ENCODE results near the gene ITPR1.

The ITPR1 gene

DNA sequence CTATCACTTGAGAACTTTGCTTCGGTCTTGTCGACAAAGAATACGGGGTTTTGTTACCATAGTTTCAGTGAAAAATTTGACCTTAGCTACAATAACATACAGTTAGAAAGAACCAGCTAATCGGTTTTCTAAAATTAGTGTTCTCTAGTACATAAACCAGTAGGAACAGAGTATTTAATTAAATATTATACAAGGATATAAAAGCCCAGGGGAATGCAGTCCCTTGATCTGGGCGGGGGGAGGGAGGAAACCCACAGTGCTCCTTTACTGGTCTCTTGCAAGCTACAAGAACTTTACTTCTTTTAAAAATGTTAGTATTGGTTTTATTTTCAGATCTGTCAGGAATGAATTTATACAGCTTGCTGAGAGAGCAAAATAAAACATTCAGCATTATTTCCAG is 41.8 kb downstream of the ITPR1 start:
- DNase-seq, result no peak

DNA sequence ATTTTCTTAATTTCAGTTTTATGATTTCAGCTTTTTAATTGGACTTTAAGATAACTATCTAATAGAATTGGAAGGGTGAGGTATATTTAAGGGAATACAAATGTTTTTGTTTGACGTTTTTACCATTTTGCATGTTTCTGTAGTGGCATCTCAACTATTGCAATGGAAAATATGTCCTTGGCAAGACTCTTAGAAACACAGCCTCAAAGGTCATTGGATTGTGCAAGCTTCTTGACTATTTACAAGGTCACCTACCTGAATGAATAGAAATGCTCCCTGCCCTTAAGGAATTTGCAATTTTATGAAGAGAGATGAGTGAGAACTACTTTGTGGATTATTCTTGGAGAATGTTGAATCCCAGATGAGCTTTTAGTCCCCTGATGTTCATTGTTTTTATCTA is 43.1 kb downstream of the ITPR1 start:
- DNase-seq, result no peak

DNA sequence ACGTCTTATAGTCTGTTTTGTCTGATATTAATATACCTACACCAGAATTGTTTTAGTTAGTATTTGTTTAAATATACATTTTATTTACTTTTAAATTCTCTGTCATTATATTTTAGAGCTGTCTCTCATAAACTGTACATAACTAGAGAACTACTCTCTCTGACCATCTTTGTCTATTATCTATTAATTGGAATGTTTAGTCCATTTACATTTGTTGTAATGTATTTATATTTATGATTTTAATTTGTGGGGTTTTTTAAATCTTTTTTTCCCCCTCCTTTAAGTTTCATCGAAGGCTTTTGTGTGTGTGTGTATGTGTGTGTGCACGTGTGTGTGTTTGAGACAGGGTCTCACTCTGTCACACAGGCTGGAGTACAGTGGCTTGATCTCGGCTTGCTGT is 47.1 kb downstream of the ITPR1 start:
- no peak for DNase-seq

DNA sequence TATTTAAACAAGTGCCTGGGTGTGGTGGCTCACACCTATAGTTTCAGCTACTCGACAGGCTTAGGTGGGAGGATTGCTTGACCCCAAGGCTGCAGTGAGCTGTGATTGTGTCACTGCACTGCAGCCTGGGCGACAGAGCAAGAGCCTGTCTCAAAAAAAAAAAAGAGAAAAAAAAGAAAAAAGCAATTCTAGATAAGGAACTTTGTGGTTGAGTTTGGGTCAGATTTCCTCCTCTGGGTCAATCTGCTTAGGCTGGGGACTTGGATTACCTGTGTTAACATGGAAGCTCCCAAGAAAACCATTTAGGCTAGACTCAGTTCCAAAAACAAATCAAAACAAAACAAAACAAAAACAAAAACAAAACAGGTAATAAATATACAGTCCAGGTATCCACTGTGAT is 50.0 kb downstream of the ITPR1 start:
- DNase-seq, result no peak

DNA sequence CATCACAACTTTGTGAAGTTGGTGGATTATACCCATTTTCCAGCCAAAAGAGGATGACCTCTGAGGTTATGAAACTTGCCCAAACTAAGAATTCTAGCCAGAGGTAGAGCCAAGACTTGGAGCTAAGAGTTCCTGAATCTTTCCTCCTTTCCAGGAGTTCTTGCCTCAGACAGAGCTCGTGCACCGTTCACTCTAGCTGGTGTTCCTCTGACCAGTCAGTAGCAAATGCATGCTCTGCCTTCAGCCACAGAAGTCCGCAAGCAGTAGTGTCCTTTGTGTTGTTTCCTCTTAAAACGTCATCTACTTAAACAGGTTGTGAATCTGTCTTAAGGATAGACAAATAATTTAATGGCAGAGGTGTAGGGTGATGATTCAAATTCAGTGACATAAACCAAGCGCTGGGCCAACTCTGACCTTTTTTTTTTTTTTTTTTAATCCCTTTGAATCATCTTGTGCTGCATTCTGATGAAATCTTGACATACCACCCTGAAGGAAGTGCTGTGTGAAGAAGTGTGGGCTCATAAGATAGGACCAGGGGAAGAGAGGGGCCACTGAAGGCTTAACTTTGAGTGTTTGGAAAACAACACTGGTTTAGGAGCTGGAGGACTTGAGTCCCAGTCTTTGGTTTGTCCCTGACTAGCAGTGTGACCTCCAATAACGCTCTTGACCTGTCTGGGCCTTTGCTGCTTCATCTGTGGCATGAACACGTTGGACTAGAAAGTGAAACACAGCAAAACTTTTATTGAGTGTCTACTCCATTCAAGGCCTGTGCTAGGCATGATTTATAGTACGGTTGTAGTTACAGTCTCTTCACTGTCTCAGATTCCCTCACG is 53.4 kb downstream of the ITPR1 start:
- no peak for DNase-seq

DNA sequence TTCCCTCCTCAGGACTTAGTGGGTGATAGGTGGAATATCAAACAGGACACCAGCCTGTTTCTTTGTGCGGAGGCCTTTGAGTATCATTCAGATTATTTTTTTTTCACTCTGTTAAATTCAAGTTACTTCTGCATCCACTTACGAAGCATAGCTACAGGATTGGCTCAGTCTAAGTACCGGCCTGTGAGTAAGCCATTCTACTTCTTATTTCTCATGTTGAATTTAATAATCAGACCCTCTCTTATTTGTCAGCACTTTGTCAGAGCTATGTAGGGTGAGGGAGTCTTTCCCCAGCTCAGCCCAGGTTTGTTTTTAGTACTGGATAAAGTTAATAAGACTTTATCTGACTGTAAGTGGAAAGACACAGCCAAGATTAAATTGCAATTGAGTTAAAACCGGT is 54.7 kb downstream of the ITPR1 start:
- no peak for DNase-seq

DNA sequence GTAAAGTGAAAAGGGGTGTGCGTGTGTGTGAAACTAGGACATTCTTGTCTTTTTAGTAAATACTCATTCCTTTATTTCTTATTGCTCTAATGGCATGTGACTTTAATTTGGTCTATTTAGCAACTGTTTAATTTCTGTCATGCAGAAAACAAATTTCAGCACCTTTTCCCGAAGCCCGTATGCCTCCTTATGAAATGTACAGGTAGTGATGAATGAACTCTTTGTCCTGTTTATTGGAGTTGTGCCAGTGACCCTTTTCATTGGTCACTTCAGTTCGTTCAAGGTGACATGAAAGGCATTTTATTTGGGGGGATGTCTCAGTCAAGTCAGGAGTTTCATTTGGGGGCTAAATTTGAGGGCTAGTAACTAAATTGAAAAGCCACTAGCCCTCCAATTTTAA is 55.2 kb downstream of the ITPR1 start:
- DNase-seq, result no peak

DNA sequence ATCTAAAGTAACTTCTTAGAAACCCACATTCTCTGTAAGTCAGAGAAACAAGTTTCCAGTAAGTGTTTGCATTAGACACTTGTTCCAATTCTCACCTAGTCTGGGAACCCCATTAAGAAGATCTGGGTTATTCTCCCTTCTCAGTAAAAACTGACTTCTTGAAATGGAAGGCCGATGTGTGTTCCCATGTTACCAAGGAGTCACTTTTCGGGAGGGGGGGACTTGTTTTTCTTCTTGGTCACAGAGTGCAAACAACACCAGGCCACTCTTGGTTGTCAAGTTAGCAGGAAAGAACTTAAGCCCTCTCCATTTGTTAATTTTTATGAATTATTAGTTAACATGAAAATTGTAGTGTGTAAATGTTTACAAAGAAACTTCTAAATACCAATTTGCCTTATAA is 55.6 kb downstream of the ITPR1 start:
- DNase-seq, result no peak

DNA sequence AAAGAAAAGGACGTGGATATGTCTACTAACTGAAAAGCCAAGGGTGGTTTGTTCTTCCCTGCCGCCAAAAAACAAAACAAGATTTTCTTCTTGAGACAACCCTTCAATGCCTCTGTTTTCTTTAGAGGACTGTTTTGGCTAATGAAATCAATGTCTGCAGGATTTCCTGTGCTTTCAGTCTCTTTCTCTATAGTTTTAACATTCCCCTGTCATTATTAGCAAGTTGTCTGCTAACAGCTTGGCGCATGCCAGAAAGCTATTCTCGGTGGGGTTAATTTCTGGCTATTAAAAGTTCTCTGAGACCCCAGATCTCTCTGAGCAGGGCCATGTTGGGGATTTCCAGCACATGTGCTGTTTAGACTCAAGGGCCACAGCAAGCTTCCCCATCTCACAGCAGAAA is 56.7 kb downstream of the ITPR1 start:
- DNase-seq, result no peak

DNA sequence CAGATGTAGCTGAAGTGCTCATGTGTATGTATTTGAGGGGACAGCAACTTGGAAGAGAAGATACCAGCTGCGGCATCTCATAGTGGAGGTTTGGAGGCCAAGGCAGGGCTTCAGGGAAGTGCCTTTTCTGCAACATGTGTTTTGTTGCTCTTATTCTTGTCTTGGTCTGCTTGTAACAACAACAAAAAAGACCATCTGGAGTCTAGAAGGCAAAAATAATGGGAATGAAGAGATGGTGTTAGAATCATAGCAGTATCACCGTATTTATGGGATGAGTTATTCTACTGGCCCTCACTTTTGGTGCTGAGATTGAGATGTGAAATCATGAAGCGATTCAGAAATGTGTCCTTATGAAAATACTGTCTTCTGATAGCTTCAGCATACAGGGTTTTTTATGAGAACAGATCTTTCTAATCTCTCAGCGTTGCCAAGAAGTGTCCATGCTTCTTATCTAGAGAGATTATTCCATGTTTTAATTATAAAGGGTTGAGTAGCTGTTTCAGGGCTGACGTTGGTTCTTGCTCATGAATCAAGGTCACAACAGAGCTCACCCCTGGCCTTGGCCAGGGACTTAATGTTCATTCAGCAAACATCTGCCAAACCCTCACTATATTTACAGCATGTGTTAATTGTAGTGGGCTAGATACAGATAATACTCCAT is 58.0 kb downstream of the ITPR1 start:
- no peak for DNase-seq

DNA sequence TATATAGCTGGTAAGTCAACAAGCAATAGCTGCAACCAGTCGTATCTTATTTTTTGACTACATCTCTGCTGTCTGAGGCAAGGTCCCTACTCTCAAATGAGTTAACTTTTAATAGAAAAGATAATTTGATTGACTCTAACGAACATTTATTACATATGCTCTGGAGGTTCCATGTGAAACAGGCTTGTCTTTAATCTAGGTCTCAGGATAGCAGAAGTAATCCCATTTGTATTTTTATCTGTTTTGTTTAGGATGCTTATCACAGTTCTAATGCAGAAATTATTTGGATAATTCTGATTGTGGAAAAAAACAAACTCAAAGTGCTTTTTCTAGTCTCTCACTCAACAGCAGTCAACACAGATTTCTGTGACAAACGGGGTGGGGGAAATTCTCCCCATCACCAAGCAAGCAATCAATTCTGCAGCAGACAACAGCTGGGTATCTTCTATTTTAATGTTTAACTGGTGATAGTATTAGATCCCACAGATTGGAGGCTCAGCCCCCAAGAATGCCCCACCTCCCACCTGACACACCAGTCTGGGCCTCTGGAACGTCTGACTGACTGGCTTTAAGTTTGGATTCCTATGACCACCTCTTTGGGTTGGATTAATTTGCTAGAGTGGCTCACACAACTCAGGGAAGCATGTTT is 58.8 kb downstream of the ITPR1 start:
- DNase-seq, result no peak

DNA sequence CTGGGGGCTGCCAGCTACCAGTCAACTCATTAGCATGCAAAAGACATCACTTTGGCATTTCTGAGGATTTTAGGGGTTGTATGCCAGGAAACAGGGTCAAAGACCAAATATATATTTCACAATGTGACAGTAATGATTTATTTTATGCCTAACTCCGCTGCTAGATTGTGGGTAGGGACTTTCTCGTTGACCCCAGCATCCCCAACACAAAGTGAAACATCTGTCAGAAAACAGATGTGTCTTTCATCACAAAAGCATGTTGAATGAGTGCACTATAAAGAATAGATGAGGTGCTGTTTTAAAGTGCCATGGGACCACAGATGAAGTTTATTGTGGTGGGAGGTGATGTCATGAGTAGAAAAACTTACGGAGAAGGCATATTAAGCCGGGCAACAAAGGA is 59.7 kb downstream of the ITPR1 start:
- no peak for DNase-seq

DNA sequence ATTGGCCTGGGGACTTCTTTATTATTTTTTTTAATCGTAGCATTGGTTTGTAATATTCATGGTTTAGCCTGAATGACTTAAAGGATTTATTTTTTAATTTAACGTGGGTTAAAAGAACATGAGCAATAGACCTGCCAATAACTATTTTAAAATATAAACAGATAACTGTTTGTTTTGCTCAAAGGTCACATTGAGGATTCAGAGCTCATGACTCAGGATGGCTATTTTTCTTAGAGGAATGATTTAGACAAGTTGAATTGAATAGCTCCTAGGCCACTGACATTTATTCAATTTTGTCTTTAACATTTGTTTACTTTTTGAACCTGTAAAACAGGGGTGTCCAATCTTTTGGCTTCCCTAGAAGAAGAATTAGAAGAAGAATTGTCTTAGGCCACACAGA is 68.5 kb downstream of the ITPR1 start:
- no peak for DNase-seq

DNA sequence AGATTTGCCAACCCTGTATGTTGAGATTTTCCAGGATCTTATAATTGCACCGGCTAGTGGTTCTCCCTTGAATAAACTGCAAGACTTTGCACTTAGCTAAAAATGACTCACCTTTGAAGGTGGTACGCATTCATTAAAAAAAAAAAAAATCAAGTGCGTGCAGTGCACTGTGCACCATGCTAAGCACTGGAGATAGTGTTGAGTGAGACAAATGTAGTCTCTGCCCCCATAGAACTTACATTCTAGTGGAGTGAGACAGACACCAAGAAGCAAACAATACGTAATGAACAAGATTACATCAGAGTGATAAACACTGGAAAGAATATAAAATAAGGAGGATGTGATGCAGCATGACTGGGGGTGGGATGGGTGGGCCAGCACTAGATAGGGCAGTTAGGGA is 69.4 kb downstream of the ITPR1 start:
- no peak for DNase-seq

DNA sequence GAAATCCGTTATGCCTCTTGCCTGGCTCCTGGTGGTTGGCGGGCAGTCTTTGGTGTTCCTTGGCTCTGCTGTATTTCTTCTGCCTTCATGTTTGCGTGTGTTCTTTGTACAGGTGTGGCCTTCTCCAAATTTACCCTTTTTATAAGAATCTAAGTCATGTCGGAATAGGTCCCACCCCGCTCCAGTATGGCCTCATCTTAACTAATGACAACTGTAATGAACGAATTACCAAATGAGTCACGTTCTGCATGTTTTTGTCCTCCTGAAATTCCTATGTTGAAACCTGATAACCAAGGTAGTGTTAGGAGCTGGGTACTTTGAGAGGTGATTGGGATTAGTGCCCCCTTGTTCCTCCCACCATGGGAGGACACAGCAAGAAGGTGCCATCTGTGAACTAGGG is 71.1 kb downstream of the ITPR1 start:
- no peak for DNase-seq

DNA sequence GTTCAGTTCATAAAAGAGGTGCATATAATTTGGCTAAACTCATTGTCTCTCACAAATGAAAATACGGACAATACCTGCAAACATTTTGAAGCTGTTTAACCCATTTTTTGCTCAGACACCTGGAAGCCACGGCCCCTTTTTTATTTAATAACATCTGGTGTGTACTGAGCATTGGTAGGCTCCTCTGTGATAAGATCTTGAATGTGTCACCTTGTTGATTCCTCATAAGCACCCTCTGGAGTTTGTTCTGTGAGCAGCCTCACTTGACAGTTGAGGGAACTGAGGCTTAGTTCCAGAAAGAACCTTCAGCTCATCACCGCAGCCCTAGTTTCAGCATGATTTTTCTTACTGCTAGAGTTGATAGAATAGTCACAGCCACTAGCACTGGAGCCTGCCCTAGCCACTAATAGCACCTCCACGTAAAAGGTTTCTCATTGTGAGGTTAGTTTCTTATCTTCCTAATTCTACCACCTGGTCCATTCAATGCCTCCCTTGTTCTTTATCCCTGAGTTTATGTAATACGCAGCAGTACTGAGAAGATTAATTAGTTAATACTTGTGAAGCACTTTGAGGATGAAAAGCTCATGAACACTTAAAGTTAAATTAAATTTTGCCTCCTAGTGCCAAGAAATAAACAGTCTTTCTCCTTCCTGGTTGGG is 71.9 kb downstream of the ITPR1 start:
- no peak for DNase-seq

DNA sequence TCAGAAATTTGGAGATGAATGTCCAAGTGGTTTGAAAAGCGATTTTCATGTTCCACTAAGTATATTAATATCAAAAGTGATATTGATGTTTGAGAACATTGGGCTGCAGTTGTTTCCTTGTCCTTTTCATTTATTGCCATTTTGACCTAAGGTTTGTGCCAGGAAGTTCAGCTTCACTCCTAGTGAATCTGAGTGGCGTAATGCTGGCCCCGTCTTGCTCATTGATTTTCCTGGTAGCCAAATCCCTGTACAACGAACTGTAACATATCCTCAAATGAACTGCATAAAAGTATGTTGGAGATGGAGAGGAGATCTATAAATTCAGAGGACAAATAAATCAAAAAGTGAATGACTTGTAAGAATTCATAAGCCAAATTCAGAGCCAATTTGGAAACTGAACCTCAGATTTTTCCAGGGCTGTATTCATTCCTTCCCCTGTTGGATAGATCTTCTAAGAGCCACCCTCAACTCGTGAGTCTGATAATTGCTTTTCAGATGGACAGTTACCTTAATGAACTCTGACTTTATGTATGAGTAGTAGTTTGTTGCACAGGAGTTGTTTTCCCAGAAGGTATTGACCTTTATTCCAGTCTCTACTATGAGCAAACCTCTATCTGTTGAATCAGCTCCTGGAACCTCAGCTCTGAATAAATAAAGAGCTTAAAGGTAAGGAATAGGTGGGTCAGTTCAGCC is 72.8 kb downstream of the ITPR1 start:
- no peak for DNase-seq

DNA sequence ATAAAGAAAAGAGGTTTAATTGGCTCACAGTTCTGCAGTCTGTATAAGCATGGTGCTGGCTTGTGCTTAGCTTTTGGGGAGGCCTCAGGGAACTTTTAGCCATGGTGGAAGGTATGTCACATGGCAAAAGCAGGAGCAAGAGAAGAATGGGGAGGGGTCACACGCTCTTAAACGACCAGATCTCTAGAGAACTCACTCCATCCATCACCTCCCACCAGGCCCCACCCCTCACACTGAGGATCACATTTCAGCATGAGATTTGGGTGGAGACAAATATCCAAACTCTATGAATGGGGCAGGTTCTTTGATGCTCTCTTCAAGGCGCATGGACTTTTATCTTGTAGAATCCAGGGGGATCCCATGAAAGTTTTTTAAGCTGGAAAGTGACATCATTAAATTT is 75.7 kb downstream of the ITPR1 start:
- DNase-seq, result no peak

DNA sequence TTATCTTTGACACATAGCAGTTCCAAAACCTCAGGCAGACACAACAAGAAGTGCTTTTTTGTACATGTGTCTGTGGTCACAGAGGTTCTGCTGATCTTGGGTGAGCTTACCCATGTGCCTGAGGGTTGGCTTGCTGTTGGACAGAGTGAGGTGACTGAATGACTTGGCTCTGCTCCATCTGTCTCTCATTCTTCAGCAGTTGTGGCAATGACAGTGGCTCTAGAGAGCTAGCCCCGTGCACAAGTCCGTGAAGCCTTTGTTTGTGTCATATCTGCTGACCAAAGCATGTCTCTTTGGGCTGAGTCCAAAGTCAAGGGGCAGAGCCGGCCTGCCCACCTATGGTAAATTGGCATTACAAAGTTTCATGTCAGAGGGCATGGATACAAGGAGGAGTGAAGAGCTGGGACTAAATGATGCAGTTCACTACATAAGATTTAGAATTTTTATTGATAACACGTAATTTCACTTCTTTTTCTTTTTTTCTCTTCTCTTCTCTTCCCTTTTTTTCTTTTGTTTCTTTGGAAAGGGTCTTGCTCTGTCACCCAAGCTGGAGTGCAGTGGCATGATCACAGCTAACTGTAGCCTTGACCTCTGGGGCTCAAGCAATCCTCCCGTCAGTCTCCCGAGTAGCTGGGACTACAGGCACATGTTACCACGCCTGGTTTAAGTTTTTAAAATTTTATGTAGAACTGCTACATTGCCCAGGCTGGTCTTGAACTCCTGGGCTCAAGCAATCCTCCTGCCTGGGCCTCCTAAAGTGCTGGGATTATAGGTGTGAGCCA is 77.9 kb downstream of the ITPR1 start:
- DNase-seq, result no peak

DNA sequence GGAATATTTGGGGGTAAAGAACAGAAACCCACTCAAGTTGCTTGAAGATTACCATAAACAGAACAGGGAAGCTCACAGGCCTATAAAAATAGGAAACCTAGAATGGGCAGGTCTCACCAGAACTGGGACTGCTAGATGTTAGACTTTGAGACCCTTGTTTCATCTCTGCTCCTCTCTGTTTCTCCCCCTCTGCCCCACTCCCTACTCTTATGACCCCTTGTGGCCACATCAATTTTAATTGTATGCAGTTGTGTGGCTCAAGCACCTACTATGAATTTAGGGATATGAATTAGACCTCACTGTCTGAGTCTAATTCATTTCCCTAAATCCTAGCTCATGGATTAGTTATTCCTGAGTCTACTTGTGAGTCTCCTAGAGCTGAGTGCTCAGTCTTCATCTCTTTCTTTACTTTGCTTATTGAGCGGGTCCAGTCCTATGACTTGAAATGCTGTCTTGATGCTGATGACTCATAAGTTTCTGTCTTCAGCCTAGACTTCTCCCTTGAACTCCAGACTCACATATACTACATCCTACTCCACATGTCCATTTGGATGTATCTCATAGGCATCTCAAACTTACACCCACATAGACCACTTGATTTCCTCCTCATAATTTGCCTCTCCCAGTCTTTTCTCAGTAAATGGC is 78.7 kb downstream of the ITPR1 start:
- no peak for DNase-seq

DNA sequence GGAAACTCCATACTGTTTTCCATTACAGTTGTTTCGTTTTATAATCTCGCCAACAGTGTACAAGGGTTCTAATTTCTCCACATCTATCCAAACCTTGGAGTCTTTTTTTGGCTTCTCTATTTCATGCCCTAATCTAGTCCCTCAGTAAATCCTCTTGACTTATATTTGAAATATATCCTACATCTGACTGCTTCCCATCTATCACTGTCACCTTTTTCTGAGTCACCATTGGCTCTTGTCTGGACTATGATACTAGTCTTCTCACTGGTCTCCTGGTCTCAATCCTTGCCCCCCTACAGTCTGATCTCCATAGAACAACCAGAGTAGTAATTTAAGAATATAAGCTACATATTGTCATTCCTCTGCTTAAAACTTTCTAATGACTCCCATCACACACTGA is 80.0 kb downstream of the ITPR1 start:
- DNase-seq, result no peak
